ENCODE data around the gene GALNT18. TPM values are rescaled to one million over a fixed set of nuclear protein-coding genes. Genes with fewer than 3 reads are reported as not detected.

The GALNT18 gene
- total and polyA plus RNA-seq, 4 donors, result 9.8 to 20.1 (median 12.8) TPM

GRCh38 chr11:11538277-11538960, 83.4 kb downstream of the GALNT18 start:
- Histone ChIP-seq H3K36me3 (ENCODE audit: control insufficient read depth, insufficient read depth, low read length) (no peaks in the 10 kb centered on the region), H3K4me3 (ENCODE audit: low read depth, low read length) (no peak overlapping the region), H3K9me3 (ENCODE audit: control insufficient read depth, insufficient read depth, low read length) (no peaks in the 10 kb centered on the region), H3K27ac (ENCODE audit: low read depth, low read length) (peak overlapping the region; percentile 19), H3K27me3 (ENCODE audit: control insufficient read depth, insufficient read depth, low read length) (peaks cover 3% of the 10 kb centered on the region), H3K4me1 (ENCODE audit: control insufficient read depth, insufficient read depth, low read length) (peaks cover 34% of the 10 kb centered on the region)
- WGBS (ENCODE audit: insufficient coverage), result 62% methylated on average over 12 of the region's 12 CpGs
- DNase-seq (ENCODE audit: low read depth in 4 of 6, low spot score in 6 of 6), result peak in 2 of 6 donors; percentile 53 to 76

GRCh38 chr11:11537871-11538270, 83.9 kb downstream of the GALNT18 start:
- H3K9me3 ChIP-seq (ENCODE audit: control insufficient read depth, insufficient read depth, low read length), result no peaks in the 10 kb centered on the region
- no peaks in the 10 kb centered on the region for H3K36me3 ChIP-seq (ENCODE audit: control insufficient read depth, insufficient read depth, low read length)
- H3K4me1 ChIP-seq (ENCODE audit: control insufficient read depth, insufficient read depth, low read length), result peaks cover 34% of the 10 kb centered on the region
- 76% methylated on average over 2 of the region's 5 CpGs for WGBS (ENCODE audit: insufficient coverage)
- peak overlapping the region; percentile 19 for H3K27ac ChIP-seq (ENCODE audit: low read depth, low read length)
- H3K4me3 ChIP-seq (ENCODE audit: low read depth, low read length), result no peak overlapping the region
- peaks cover 3% of the 10 kb centered on the region for H3K27me3 ChIP-seq (ENCODE audit: control insufficient read depth, insufficient read depth, low read length)
- peak in 1 of 6 donors; percentile 28 for DNase-seq (ENCODE audit: low read depth in 4 of 6, low spot score in 6 of 6)

- H3K27ac ChIP-seq (ENCODE audit: low read depth, low read length), result no peak overlapping the region
- peaks cover 34% of the 10 kb centered on the region for H3K4me1 ChIP-seq (ENCODE audit: control insufficient read depth, insufficient read depth, low read length)
- no peak overlapping the region for H3K4me3 ChIP-seq (ENCODE audit: low read depth, low read length)
- H3K9me3 ChIP-seq (ENCODE audit: control insufficient read depth, insufficient read depth, low read length), result no peaks in the 10 kb centered on the region
- H3K36me3 ChIP-seq (ENCODE audit: control insufficient read depth, insufficient read depth, low read length), result no peaks in the 10 kb centered on the region
- H3K27me3 ChIP-seq (ENCODE audit: control insufficient read depth, insufficient read depth, low read length), result peaks cover 3% of the 10 kb centered on the region
- 80% methylated on average over 1 of the region's 2 CpGs for WGBS (ENCODE audit: insufficient coverage)
- no peak for DNase-seq (ENCODE audit: low read depth in 4 of 6, low spot score in 6 of 6)
Observed at GRCh38 chr11:11537372-11537771, 84.4 kb downstream of the GALNT18 start.

- Histone ChIP-seq H3K9me3 (ENCODE audit: control insufficient read depth, insufficient read depth, low read length) (no peaks in the 10 kb centered on the region), H3K4me1 (ENCODE audit: control insufficient read depth, insufficient read depth, low read length) (peaks cover 34% of the 10 kb centered on the region), H3K27me3 (ENCODE audit: control insufficient read depth, insufficient read depth, low read length) (peaks cover 3% of the 10 kb centered on the region), H3K27ac (ENCODE audit: low read depth, low read length) (no peak overlapping the region), H3K4me3 (ENCODE audit: low read depth, low read length) (no peak overlapping the region), H3K36me3 (ENCODE audit: control insufficient read depth, insufficient read depth, low read length) (no peaks in the 10 kb centered on the region)
- DNase-seq (ENCODE audit: low read depth in 4 of 6, low spot score in 6 of 6), result peak in 1 of 6 donors; percentile 57
- WGBS (ENCODE audit: insufficient coverage), result 78% methylated on average over 2 of the region's 3 CpGs
Observed at GRCh38 chr11:11536650-11537049, 85.2 kb downstream of the GALNT18 start.

- no peak overlapping the region for H3K4me3 ChIP-seq (ENCODE audit: low read depth, low read length)
- peaks cover 44% of the 10 kb centered on the region for H3K4me1 ChIP-seq (ENCODE audit: control insufficient read depth, insufficient read depth, low read length)
- DNase-seq (ENCODE audit: low read depth in 4 of 6, low spot score in 6 of 6), result no peak
- no peaks in the 10 kb centered on the region for H3K9me3 ChIP-seq (ENCODE audit: control insufficient read depth, insufficient read depth, low read length)
- 80% methylated on average over 5 of the region's 6 CpGs for WGBS (ENCODE audit: insufficient coverage)
- H3K36me3 ChIP-seq (ENCODE audit: control insufficient read depth, insufficient read depth, low read length), result no peaks in the 10 kb centered on the region
- peaks cover 3% of the 10 kb centered on the region for H3K27me3 ChIP-seq (ENCODE audit: control insufficient read depth, insufficient read depth, low read length)
- H3K27ac ChIP-seq (ENCODE audit: low read depth, low read length), result no peak overlapping the region
Observed at GRCh38 chr11:11535611-11536010, 86.2 kb downstream of the GALNT18 start.

- 20% methylated on average over 2 of the region's 4 CpGs for WGBS (ENCODE audit: insufficient coverage)
- Histone ChIP-seq H3K36me3 (ENCODE audit: control insufficient read depth, insufficient read depth, low read length) (no peaks in the 10 kb centered on the region), H3K27me3 (ENCODE audit: control insufficient read depth, insufficient read depth, low read length) (peaks cover 3% of the 10 kb centered on the region), H3K9me3 (ENCODE audit: control insufficient read depth, insufficient read depth, low read length) (no peaks in the 10 kb centered on the region), H3K4me3 (ENCODE audit: low read depth, low read length) (no peak overlapping the region), H3K27ac (ENCODE audit: low read depth, low read length) (no peak overlapping the region), H3K4me1 (ENCODE audit: control insufficient read depth, insufficient read depth, low read length) (peaks cover 48% of the 10 kb centered on the region)
- DNase-seq (ENCODE audit: low read depth in 4 of 6, low spot score in 6 of 6), result peak in 2 of 6 donors; percentile 68 to 79
Observed at GRCh38 chr11:11534981-11535380, 86.8 kb downstream of the GALNT18 start.

GRCh38 chr11:11533751-11534150, 88.1 kb downstream of the GALNT18 start:
- H3K4me3 ChIP-seq (ENCODE audit: low read depth, low read length), result no peak overlapping the region
- 69% methylated on average over 4 of the region's 7 CpGs for WGBS (ENCODE audit: insufficient coverage)
- H3K36me3 ChIP-seq (ENCODE audit: control insufficient read depth, insufficient read depth, low read length), result no peaks in the 10 kb centered on the region
- H3K27me3 ChIP-seq (ENCODE audit: control insufficient read depth, insufficient read depth, low read length), result peaks cover 3% of the 10 kb centered on the region
- H3K27ac ChIP-seq (ENCODE audit: low read depth, low read length), result no peak overlapping the region
- peaks cover 41% of the 10 kb centered on the region for H3K4me1 ChIP-seq (ENCODE audit: control insufficient read depth, insufficient read depth, low read length)
- H3K9me3 ChIP-seq (ENCODE audit: control insufficient read depth, insufficient read depth, low read length), result no peaks in the 10 kb centered on the region
- DNase-seq (ENCODE audit: low read depth in 4 of 6, low spot score in 6 of 6), result peak in 2 of 6 donors; percentile 84 to 89

GRCh38 chr11:11533057-11533456, 88.7 kb downstream of the GALNT18 start:
- H3K9me3 ChIP-seq (ENCODE audit: control insufficient read depth, insufficient read depth, low read length), result no peaks in the 10 kb centered on the region
- no peak overlapping the region for H3K4me3 ChIP-seq (ENCODE audit: low read depth, low read length)
- peaks cover 3% of the 10 kb centered on the region for H3K27me3 ChIP-seq (ENCODE audit: control insufficient read depth, insufficient read depth, low read length)
- H3K36me3 ChIP-seq (ENCODE audit: control insufficient read depth, insufficient read depth, low read length), result no peaks in the 10 kb centered on the region
- H3K4me1 ChIP-seq (ENCODE audit: control insufficient read depth, insufficient read depth, low read length), result peaks cover 35% of the 10 kb centered on the region
- DNase-seq (ENCODE audit: low read depth in 4 of 6, low spot score in 6 of 6), result peak in 1 of 6 donors; percentile 37
- no peak overlapping the region for H3K27ac ChIP-seq (ENCODE audit: low read depth, low read length)
- 81% methylated on average over 2 of the region's 2 CpGs for WGBS (ENCODE audit: insufficient coverage)

GRCh38 chr11:11532574-11532973, 89.2 kb downstream of the GALNT18 start:
- Histone ChIP-seq H3K4me3 (ENCODE audit: low read depth, low read length) (no peak overlapping the region), H3K27me3 (ENCODE audit: control insufficient read depth, insufficient read depth, low read length) (peaks cover 3% of the 10 kb centered on the region), H3K27ac (ENCODE audit: low read depth, low read length) (no peak overlapping the region), H3K4me1 (ENCODE audit: control insufficient read depth, insufficient read depth, low read length) (peaks cover 35% of the 10 kb centered on the region), H3K9me3 (ENCODE audit: control insufficient read depth, insufficient read depth, low read length) (no peaks in the 10 kb centered on the region), H3K36me3 (ENCODE audit: control insufficient read depth, insufficient read depth, low read length) (no peaks in the 10 kb centered on the region)
- DNase-seq (ENCODE audit: low read depth in 4 of 6, low spot score in 6 of 6), result peak in 2 of 6 donors; percentile 43 to 44
- 70% methylated on average over 2 of the region's 2 CpGs for WGBS (ENCODE audit: insufficient coverage)

Data from spinal cord (tissue), 10 donors.